Measurements from ENCODE around the gene AP1S1.

AP1S1 gene

GRCh38 chr7:101121991-101122932 is 32.0 kb upstream of the AP1S1 start:
- Histone ChIP-seq H3K79me2 (ENCODE audit: low read length) (no peaks in the 10 kb centered on the region), H3K9me2 (replicated peaks; ENCODE audit: insufficient read depth, low read length) (no peaks in the 10 kb centered on the region), H3K9me3 (replicated peaks; ENCODE audit: insufficient read depth, low read length) (no peaks in the 10 kb centered on the region), H4K20me1 (ENCODE audit: insufficient read depth, low read length) (no peaks in the 10 kb centered on the region), H3K4me2 (ENCODE audit: low read depth, low read length) (no peak overlapping the region; the same call in 1 of the 2 replicates), H3K4me1 (ENCODE audit: low read length) (peaks cover 16% of the 10 kb centered on the region), H3K36me3 (replicated peaks; ENCODE audit: insufficient read depth, low read length) (no peaks in the 10 kb centered on the region), H3K9ac (ENCODE audit: low read length) (no peak overlapping the region), H3K27me3 (replicated peaks; ENCODE audit: insufficient read depth, low read length) (peaks cover 97% of the 10 kb centered on the region), H2AFZ (ENCODE audit: low read length) (no peak overlapping the region), H3K4me3 (ENCODE audit: low read length) (no peak overlapping the region), H3K27ac (ENCODE audit: low read length) (no peak overlapping the region), H3F3A (ENCODE audit: insufficient read depth, low read length) (no peaks in the 10 kb centered on the region)
- DNase-seq: no peak
- TF ChIP-seq EZH2phosphoT487 (IDR thresholded peaks at IDR 0.05; ENCODE audit: low read length): no peak
- TF ChIP-seq CTCF (IDR thresholded peaks at IDR 0.05; ENCODE audit: low read length): no peak
- TF ChIP-seq EZH2 (optimal IDR thresholded peaks at IDR 0.05; ENCODE audit: low read depth, low read length): no peak

- peaks cover 16% of the 10 kb centered on the region for H3K4me1 ChIP-seq (ENCODE audit: low read length)
- H4K20me1 ChIP-seq (ENCODE audit: insufficient read depth, low read length): no peaks in the 10 kb centered on the region
- no peaks in the 10 kb centered on the region for H3K79me2 ChIP-seq (ENCODE audit: low read length)
- H3F3A ChIP-seq (ENCODE audit: insufficient read depth, low read length): no peaks in the 10 kb centered on the region
- no peak overlapping the region for H3K9ac ChIP-seq (ENCODE audit: low read length)
- H3K9me3 ChIP-seq (replicated peaks; ENCODE audit: insufficient read depth, low read length): no peaks in the 10 kb centered on the region
- DNase-seq: no peak
- no peaks in the 10 kb centered on the region for H3K9me2 ChIP-seq (replicated peaks; ENCODE audit: insufficient read depth, low read length)
- no peak overlapping the region for H3K27ac ChIP-seq (ENCODE audit: low read length)
- no peak overlapping the region for H2AFZ ChIP-seq (ENCODE audit: low read length)
- H3K27me3 ChIP-seq (replicated peaks; ENCODE audit: insufficient read depth, low read length): peaks cover 100% of the 10 kb centered on the region
- no peak overlapping the region for H3K4me3 ChIP-seq (ENCODE audit: low read length)
- no peak overlapping the region for H3K4me2 ChIP-seq (ENCODE audit: low read depth, low read length)
- no peaks in the 10 kb centered on the region for H3K36me3 ChIP-seq (replicated peaks; ENCODE audit: insufficient read depth, low read length)
- TF ChIP-seq EZH2 (optimal IDR thresholded peaks at IDR 0.05; ENCODE audit: low read depth, low read length) (no peak), EZH2phosphoT487 (IDR thresholded peaks at IDR 0.05; ENCODE audit: low read length) (no peak), CTCF (IDR thresholded peaks at IDR 0.05; ENCODE audit: low read length) (no peak)
These were observed 31.2 kb upstream of the AP1S1 start for GRCh38 chr7:101122933-101123702.

- Histone ChIP-seq H3K36me3 (replicated peaks; ENCODE audit: insufficient read depth, low read length) (no peaks in the 10 kb centered on the region), H3K79me2 (ENCODE audit: low read length) (no peaks in the 10 kb centered on the region), H3K27me3 (replicated peaks; ENCODE audit: insufficient read depth, low read length) (peaks cover 100% of the 10 kb centered on the region), H3K4me1 (ENCODE audit: low read length) (peaks cover 16% of the 10 kb centered on the region), H3F3A (ENCODE audit: insufficient read depth, low read length) (no peaks in the 10 kb centered on the region), H3K4me3 (ENCODE audit: low read length) (no peak overlapping the region), H3K27ac (ENCODE audit: low read length) (no peak overlapping the region), H4K20me1 (ENCODE audit: insufficient read depth, low read length) (no peaks in the 10 kb centered on the region), H3K4me2 (ENCODE audit: low read depth, low read length) (no peak overlapping the region), H3K9ac (ENCODE audit: low read length) (no peak overlapping the region), H2AFZ (ENCODE audit: low read length) (no peak overlapping the region), H3K9me3 (replicated peaks; ENCODE audit: insufficient read depth, low read length) (no peaks in the 10 kb centered on the region), H3K9me2 (replicated peaks; ENCODE audit: insufficient read depth, low read length) (no peaks in the 10 kb centered on the region)
- no peak for DNase-seq
- TF ChIP-seq EZH2phosphoT487 (IDR thresholded peaks at IDR 0.05; ENCODE audit: low read length) (no peak), CTCF (IDR thresholded peaks at IDR 0.05; ENCODE audit: low read length) (no peak), EZH2 (optimal IDR thresholded peaks at IDR 0.05; ENCODE audit: low read depth, low read length) (no peak)
These were observed 30.6 kb upstream of the AP1S1 start for GRCh38 chr7:101123703-101124068.
